Right renal cortex interstitium (tissue), 3 donors: ENCODE results near the gene TMEM30A. TPM values are rescaled to one million over a fixed set of nuclear protein-coding genes. Genes with fewer than 3 reads are reported as not detected.

ENCODE experiments used
- polyA plus RNA-seq, 3 donors: library from polyadenylated mRNA; unstranded; fragments of 120-200 nt; gene quantifications; one replicate each; pipeline ENCODE4 v1.2.1, GENCODE V29; 2013; ENCODE audit not compliant: insufficient read length in 3 of 3

Gene TMEM30A
- polyA plus RNA-seq, 3 donors: 125 to 137 (median 130) TPM

Other genes with a start within 250 kb of the TMEM30A start
- gene COL12A1, start 78.7 kb downstream of the TMEM30A start, polyA plus RNA-seq: 10 to 100 TPM; 65.5 to 82.5 (median 71.4) TPM
- 100 to 1,000 TPM; 276 to 297 (median 291) TPM for gene COX7A2, start 41.0 kb downstream of the TMEM30A start, polyA plus RNA-seq
- 1 to 10 TPM; 2.5 to 3.6 (median 2.9) TPM for gene FILIP1, start 209.0 kb upstream of the TMEM30A start, polyA plus RNA-seq